Uterine smooth muscle cell (primary cell): ENCODE measurements around the gene CCR8. TPM values are rescaled to one million over a fixed set of nuclear protein-coding genes. Genes with fewer than 3 reads are reported as not detected.

Experiments
- total RNA-seq: library from RNA; depleted of rRNA; stranded (reverse); fragments of >200 nt; gene quantifications from 2 replicates; pipeline ENCODE4 v1.2.3, GENCODE V29; 2014

Gene CCR8
- total RNA-seq, result not detected in 2 replicates

DNA sequence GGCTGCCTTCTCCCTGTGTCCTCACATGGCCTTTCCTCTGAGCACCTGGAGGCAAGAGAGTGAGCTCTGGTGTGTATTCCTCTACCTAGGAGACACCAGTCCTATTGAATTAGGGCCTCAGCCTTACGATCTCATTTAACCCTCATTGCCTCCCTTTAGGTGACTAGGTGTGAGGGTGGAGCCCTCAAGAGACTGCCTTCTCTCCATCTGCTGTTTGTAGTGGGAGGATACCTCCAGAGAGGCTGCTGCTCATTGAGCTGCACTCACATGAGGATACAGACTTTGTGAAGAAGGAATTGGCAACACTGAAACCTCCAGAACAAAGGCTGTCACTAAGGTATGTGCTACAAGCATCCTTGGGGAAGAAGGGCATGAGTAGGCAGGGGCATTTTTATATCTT is at the start of gene CCR8:
Gene CCR8, plus strand, starts transcription at position 217 of the 400 bp plus-strand sequence. CDS start 2,623 bp downstream, outside the sequence.

DNA sequence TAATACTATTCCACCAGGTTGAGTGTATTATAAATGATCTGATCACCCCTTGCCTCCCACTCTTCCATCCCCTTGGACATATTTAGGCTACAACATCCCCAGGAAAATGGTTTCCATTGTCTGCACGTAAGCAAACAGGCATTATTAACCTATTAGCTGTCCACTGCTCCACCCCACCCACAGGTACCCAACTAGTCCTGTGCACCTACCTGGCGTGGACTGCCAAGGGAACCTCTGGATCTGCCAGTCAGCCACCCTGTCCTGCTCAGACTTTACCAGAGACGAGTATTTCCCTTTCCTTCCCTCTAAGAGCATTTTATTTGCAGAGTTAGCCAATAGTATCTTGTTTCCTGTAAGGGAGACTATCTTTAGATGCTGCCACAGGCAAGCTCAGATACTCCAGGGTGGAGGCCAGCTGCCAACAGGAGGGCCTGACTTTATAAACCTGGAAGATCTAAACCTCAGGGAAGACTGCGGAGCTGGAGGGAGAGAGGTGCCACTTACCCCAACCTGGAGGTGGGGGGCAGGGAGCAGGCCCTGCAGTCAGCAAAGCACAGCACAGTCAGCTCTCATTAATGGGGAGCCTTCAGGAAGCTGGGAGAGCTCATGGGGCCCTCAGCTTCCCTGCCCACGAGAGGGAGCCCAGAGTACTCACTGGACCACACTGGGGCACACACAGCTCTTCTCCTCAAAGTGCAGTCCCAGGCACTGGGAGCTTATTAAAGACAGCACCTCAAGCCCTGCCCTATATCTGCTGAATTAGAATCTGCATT is 49.6 kb upstream of the CCR8 start, which contains the start of gene CX3CR1:
Gene CX3CR1, minus strand, starts transcription at position 292 of the 773 bp plus-strand sequence. CDS start 13,527 bp downstream, outside the sequence.

Other genes starting within 250 kb of the CCR8 start
- gene GORASP1, start 222.1 kb upstream of the CCR8 start, total RNA-seq, result 31.0 and 34.9 TPM in 2 replicates
- gene TTC21A, start 222.0 kb upstream of the CCR8 start, total RNA-seq, result 3.1 and 3.6 TPM in 2 replicates
- 6.4 and 10.0 TPM in 2 replicates for gene CSRNP1, start 176.1 kb upstream of the CCR8 start, total RNA-seq
- gene XIRP1, start 137.1 kb upstream of the CCR8 start, total RNA-seq, result not detected in 2 replicates
- under 0.01 TPM in 1 of 2 replicates, not detected in the other for gene CX3CR1, start 49.7 kb upstream of the CCR8 start, total RNA-seq
- gene SLC25A38, start 53.7 kb downstream of the CCR8 start, total RNA-seq, result 13.5 and 18.0 TPM in 2 replicates
- 1,367 and 1,530 TPM in 2 replicates for gene RPSA, start 77.0 kb downstream of the CCR8 start, total RNA-seq
- under 0.01 TPM in 2 replicates for gene MOBP, start 138.0 kb downstream of the CCR8 start, total RNA-seq